Stimulated activated CD4-positive, alpha-beta T cell treated with anti-CD3 and anti-CD28 coated beads, Interleukin-12 subunit alpha, Interleukin-12 subunit beta, amount 100 ng/mL, for 4 hours (primary cell): ENCODE data around the gene HOMEZ.
"Not testable (repeated sequence)": the region's sequence is repeated elsewhere in the genome, so short reads cannot be mapped to it uniquely, and the experiment has no call there.

Experiments used
- DNase-seq: peaks from one replicate; pipeline ENCODE4 v3.0.0-alpha.2; 2020

Gene HOMEZ

GRCh38 chr14:23277928-23278327, 8.0 kb downstream of the HOMEZ start:
- not testable (repeated sequence) for DNase-seq

- no peak for DNase-seq
Observed at GRCh38 chr14:23277189-23277588, 8.7 kb downstream of the HOMEZ start.

- no peak for DNase-seq
Observed at GRCh38 chr14:23275412-23275811, 10.5 kb downstream of the HOMEZ start.

- no peak for DNase-seq
Observed at GRCh38 chr14:23269193-23269592, 16.7 kb downstream of the HOMEZ start.

- DNase-seq, result not testable (repeated sequence)
Observed at GRCh38 chr14:23260849-23261248, 25.1 kb downstream of the HOMEZ start.

GRCh38 chr14:23259426-23259825, 26.5 kb downstream of the HOMEZ start:
- no peak for DNase-seq

- no peak for DNase-seq
Observed at GRCh38 chr14:23258256-23258655, 27.7 kb downstream of the HOMEZ start.

- no peak for DNase-seq
Observed at GRCh38 chr14:23252420-23253333, 33.3 kb downstream of the HOMEZ start.

- no peak for DNase-seq
Observed at GRCh38 chr14:23252006-23252405, 33.9 kb downstream of the HOMEZ start.

GRCh38 chr14:23249824-23250223, 36.1 kb downstream of the HOMEZ start:
- no peak for DNase-seq

GRCh38 chr14:23248601-23249000, 37.3 kb downstream of the HOMEZ start:
- no peak for DNase-seq

- DNase-seq, result no peak
Observed at GRCh38 chr14:23245282-23245681, 40.6 kb downstream of the HOMEZ start.

GRCh38 chr14:23243066-23243465, 42.9 kb downstream of the HOMEZ start:
- no peak for DNase-seq

- DNase-seq, result no peak
Observed at GRCh38 chr14:23242076-23242475, 43.9 kb downstream of the HOMEZ start.

GRCh38 chr14:23241061-23241715, 44.7 kb downstream of the HOMEZ start:
- not testable (repeated sequence) for DNase-seq

GRCh38 chr14:23240661-23241060, 45.3 kb downstream of the HOMEZ start:
- no peak for DNase-seq

- peak; percentile 84 for DNase-seq
Observed at GRCh38 chr14:23237772-23238594, 47.9 kb downstream of the HOMEZ start, which contains the start of gene RNF212B. TSS of gene RNF212B (plus strand) at chr14:23237936. CDS start at chr14:23240346, 2,410 bp downstream.

GRCh38 chr14:23232241-23232808, 53.6 kb downstream of the HOMEZ start:
- DNase-seq, result not testable (repeated sequence)

GRCh38 chr14:23228812-23229211, 57.1 kb downstream of the HOMEZ start:
- DNase-seq, result no peak

- no peak for DNase-seq
Observed at GRCh38 chr14:23227566-23227965, 58.4 kb downstream of the HOMEZ start.

GRCh38 chr14:23224958-23225357, 61.0 kb downstream of the HOMEZ start:
- not testable (repeated sequence) for DNase-seq
